HG03571 (cell line): Measurements from ENCODE around the gene DCAF12L2.
"Not testable (repeated sequence)": the region's sequence is repeated elsewhere in the genome, so short reads cannot be mapped to it uniquely, and the experiment has no call there.

Experiments
- ATAC-seq: cut with Tn5 transposase; IDR thresholded peaks from one replicate; pipeline ENCODE4 v1.9.1; 2021; ENCODE audit not compliant: unreplicated experiment

The DCAF12L2 gene

GRCh38 chrX:126165721-126166461 lies at the start of gene DCAF12L2:
TSS of gene DCAF12L2 (minus strand) at chrX:126166289. CDS start at chrX:126165924, 365 bp downstream.
- no peak for ATAC-seq

GRCh38 chrX:126190888-126191287 lies 24.8 kb upstream of the DCAF12L2 start:
- ATAC-seq, result not testable (repeated sequence)

GRCh38 chrX:126177133-126177840 lies 11.2 kb upstream of the DCAF12L2 start:
- ATAC-seq, result no peak

- ATAC-seq, result no peak
Observed at GRCh38 chrX:126170720-126171119, 4.6 kb upstream of the DCAF12L2 start.

- ATAC-seq, result no peak
Observed at GRCh38 chrX:126167560-126167959, 1.5 kb upstream of the DCAF12L2 start.

- ATAC-seq, result no peak
Observed at GRCh38 chrX:126165401-126165720, 728 bp downstream of the DCAF12L2 start.

GRCh38 chrX:126164689-126165400 lies 1.2 kb downstream of the DCAF12L2 start:
- ATAC-seq, result no peak

GRCh38 chrX:126164226-126164625 lies 1.9 kb downstream of the DCAF12L2 start:
- no peak for ATAC-seq

- no peak for ATAC-seq
Observed at GRCh38 chrX:126141014-126141413, 25.1 kb downstream of the DCAF12L2 start.

GRCh38 chrX:126137899-126138298 lies 28.2 kb downstream of the DCAF12L2 start:
- ATAC-seq, result no peak

GRCh38 chrX:126124721-126125120 lies 41.4 kb downstream of the DCAF12L2 start:
- ATAC-seq, result no peak
